DMS153 treated with DMSO at 0.1 percent for 48 hours (cell line): ENCODE results near the gene SEMA4B.
"Not testable (repeated sequence)": the region's sequence is repeated elsewhere in the genome, so short reads cannot be mapped to it uniquely, and the experiment has no call there.

Experiments
- DNase-seq: peaks from one replicate; lab custom pipeline; 2025; ENCODE audit not compliant: unreplicated experiment; lab: John Stamatoyannopoulos, UW

SEMA4B gene

DNA sequence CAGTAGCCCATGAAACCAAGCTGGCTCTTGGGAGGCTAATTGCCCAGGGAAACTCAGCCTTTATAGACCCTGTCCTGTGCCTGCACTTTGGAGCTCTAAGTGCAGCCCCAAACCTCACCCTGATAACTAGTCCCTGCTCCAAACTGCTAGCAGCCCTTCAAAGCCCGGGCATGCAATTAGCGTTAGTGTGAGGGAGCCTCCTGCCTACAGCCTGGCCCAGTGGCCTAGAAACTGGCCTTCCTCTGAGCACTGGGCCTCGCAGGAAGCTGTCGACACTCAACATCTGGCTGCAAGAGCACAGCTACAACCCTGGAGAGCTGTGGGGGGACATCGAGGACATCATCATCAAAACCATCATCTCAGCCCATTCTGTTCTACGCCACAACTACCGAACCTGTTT lies 56.6 kb downstream of the SEMA4B start:
- DNase-seq, result no peak

DNA sequence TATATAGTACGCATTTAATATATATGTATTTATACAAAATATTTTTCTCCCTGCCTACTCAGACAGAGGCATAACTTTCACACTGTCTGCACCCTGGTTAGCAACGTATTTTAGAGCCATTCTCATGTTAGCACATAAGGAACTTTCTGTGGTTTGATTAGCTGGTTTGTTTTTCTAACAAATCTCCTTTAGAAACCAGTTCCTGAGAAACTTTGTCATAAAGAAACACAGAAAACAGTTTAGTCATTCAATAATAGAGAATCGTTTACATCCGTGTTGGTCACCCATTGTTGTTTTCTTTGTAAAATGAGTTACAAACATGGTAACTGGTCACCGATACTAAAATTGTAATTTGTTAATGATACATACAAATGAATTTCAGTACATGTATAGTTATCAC lies 58.4 kb downstream of the SEMA4B start:
- DNase-seq, result no peak

DNA sequence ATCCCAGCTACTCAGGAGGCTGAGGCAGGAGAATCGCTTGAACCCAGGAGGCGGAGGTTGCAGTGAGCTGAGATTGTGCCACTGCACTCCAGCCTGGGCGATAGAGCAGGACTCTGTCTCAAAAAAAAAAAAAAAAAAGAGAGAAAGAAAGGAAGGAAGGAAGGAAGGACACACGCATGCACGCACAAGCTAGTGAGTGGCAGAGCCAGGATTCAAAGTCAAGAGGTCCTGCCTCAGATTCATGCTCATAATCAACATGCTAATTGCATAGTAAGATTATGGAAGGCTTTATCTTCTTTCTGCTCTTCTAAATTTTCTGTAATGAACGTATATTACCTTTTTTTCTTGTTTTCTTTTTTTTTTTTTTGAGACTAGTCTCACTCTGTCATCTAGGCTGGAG lies 59.6 kb downstream of the SEMA4B start:
- DNase-seq, result not testable (repeated sequence)

DNA sequence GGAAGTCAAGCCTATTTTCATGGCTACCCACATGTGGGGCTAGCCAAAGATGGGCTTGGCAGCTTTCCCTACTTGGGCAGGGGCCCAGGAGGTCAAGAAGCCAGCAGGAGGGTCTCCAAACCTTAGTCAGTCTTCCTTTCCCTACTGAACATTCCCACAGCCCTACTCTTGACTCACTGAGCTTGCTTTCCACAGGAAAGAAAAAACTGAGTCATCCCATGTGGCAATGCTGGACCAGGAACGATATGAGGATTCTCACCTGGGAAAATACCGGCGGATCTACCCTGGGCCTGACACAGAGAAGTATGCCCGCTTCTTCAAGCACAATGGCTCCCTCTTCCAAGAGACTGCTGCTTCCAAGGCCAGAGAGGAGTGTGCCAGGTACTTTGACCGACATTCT lies 60.7 kb downstream of the SEMA4B start:
- DNase-seq, result no peak

DNA sequence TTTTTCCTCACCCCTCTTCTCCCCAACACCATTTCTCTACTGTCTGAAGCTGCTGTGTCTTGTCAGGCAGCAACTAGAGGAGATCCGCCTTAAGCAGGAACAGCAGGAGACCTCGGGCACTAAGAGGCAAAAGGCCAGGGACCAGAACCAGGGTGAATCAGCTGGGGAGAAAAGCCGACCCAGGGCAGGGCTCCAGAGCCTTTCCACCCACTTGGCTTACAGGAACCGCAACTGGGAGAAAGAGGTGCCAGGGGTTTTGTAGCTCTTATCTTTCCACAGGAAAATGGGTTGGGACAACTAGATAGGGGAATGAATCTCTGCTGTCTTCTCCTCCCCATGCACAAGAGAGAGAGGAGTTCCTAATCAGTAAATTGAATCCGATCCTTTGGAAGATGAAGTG lies 61.3 kb downstream of the SEMA4B start:
- no peak for DNase-seq

DNA sequence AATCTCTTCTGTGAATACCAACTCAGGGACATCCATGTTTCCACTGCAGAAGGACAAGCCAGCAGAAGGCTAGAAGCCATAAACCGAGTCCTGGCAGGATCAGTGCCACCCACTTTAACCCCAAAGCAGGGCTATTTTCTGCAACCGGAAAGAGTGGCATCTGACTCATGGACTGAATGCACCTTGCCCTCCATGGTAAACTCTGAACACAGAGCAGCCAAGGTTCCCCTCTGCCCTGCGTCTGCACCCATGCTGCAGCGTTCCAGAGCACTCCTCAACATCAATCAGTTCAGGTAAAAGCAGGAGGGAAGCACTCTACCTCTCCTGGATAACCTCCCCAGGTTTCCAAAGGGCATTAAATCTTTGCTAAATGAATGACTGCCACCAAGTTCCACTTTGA lies 63.5 kb downstream of the SEMA4B start:
- no peak for DNase-seq

DNA sequence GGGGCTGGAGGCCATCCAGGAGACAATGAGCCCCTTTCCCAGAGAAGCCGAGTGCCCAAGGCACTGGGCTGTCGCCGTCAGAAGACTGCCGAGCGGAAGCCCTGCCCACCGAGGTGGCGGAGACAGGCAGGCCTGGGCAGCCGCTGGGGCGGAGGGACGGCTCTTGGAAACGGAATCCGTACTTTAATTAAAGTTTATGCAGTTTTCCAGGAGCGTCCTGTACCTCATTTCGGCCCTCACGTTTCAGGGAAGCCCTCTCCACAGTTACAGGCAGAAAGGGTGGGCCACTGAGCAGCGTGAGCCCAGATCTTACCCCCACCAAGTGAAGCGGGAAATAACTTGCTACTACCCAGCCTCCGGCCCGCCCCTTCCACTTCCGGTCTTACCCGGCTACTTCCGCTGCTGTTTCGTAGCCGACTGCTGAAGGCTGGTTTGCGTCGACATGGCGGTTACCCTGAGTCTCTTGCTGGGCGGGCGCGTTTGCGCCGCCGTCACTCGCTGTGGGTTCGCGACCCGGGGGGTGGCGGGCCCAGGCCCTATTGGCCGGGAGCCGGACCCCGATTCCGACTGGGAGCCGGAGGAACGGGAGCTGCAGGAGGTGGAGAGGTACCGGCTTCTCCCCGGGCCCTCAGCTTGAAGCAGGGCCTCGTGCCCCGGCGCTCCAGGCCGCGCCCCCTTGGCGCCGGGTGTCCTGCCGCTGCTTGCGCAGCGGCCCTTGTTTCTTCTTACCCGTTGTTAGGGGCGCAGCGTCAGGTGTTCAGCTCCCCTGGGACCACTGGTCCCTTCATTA lies 64.3 kb downstream of the SEMA4B start, which contains the start of gene NGRN:
Gene NGRN, plus strand, starts transcription at position 402 of the 790 bp plus-strand sequence. Its CDS starts 41 bp downstream, at position 443.
- DNase-seq, result peak; percentile 40

DNA sequence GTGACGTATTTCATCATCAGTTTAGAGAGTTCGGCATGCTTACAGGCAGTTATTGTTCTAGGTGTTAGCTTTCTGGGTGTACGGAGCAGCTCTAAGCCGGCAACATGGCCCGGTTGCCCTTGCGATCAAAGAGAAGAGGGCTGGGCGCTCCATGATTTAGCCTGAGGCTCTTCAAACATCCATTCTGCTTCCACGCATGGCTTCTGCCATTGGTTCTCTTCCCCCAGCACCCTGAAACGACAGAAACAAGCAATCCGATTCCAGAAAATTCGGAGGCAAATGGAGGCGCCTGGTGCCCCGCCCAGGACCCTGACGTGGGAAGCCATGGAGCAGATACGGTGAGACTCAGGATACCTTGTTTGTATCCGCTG lies 64.9 kb downstream of the SEMA4B start:
- no peak for DNase-seq

DNA sequence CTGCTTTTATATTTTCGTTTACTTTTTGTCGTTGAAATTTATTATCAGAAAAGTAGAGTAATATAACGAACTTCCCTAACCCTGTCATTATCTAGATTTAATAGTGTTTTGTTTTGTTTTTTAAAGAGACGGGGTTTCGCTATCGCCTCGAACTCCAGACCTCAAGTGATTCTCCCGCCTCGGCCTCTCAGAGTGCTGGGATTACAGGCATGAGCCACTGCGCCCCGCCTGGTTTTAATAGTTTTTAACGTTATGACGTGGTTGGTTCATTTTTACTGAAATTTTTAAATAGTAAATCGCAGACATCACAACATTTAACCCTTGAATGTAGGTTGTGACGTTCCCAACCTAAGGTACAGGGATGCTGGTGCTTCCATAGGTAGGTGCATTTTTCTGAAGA lies 65.4 kb downstream of the SEMA4B start:
- no peak for DNase-seq

DNA sequence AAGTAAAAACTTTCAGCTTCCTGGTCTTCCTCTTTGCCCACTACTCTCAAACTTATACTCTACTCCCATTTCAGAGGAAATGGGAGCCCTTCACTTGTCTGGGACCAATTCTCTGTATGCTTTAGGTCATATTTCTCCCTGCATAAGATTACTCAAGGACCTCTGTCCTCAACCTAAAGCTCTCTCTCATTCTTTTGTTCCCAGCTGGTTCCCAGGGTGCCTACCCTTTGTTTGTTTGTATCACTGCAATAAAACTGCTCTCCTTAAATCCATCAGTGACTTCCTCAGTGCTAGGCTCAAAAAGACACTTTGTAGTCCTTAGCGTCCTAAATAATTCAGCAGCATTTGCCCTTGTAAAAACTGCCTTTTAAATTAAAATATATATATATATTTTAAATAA lies 67.3 kb downstream of the SEMA4B start:
- no peak for DNase-seq

DNA sequence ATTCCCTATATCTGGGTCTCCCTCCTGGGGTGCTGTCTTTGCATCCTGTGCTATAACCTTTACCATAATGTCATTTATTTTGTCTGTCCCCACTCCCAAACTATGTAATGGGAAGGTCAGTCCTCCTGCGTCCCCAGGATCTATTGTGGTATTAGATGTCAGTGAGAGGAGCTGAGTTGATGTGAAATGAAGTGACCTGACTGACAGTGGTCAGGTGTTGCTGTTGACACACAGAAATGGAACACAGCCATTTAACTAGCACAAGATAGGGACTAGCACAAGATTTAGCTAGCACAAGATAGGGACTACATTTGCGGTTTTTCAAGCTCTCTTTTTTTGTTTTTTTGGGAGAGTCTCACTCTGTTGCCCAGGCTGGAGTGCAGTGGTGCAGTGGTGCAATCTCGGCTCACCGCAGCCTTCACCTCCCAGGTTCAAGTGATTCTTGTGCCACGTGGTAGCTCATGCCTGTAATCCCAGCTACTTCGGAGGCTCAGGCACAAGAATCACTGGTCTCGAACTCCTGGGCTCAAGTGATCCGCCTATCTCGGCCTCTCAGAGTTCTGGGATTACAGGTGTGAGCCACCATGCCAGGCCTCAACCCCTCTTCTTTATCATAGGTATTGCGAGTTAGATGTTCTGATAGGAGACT lies 69.5 kb downstream of the SEMA4B start:
- no peak for DNase-seq

DNA sequence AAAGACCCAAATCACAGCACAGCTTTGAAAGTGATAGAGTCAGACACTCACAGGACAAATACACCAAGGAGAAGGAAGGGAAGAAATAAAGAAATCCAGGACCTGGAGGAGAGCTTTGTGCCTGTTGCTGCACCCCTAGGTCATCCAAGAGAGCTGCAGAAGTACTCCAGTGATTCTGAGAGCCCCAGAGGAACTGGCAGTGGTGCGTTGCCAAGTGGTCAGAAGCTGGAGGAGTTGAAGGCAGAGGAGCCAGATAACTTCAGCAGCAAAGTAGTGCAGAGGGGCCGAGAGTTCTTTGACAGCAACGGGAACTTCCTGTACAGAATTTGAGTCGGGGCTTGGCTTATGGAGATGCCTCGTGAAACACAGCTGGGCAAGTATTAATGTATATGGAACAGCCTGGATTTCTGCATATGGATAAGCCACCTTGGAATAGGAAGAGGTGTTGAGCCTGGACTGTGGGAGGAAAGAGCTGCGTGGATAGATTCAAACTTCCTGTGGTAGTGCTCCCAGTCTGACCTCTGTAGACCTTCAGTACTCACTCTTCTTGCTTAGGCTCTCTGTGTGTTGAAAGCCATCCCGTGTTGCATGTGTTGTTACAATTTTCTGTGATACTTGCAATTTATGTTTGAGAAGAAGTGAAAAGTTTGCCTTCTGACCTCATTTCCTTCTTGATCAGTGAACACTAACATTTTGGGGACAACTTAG lies 70.5 kb downstream of the SEMA4B start:
- no peak for DNase-seq

DNA sequence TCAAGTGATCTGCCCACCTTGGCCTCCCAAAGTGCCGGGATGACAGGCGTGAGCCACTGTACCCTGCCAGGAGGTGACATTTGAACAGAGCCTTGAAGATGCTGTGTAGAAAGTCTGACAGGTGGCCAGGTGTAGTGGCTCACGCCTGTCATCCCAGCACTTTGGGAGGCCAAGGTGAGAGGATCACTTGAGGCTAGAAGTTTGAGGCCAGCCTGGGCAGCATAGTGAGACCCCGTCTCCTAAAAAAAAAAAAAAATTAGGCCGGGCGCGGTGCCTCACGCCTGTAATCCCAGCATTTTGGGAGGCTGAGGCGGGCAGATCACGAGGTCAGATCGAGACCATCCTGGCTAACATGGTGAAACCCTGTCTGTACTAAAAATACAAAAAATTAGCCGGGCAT lies 77.3 kb downstream of the SEMA4B start:
- DNase-seq, result not testable (repeated sequence)
